HFF-Myc (cell line): ENCODE results near the gene TRIM33.

Experiments
- DNase-seq: peaks from one replicate; pipeline ENCODE4 v3.0.0-alpha.2; 2011; ENCODE audit warnings: low read depth; ENCODE audit errors: extremely low read depth
- H3K4me3 ChIP-seq: replicated peaks from 2 replicates; pipeline ENCODE4 v1.5.1; 2011; ENCODE audit warnings: low read depth, mild to moderate bottlenecking, control low read depth, low read length
- TF ChIP-seq, protein P1 (sequence below): IDR thresholded peaks from 2 replicates; pipeline ENCODE4 v1.5.1; 2012; ENCODE audit warnings: mild to moderate bottlenecking, low read depth, low read length, control low read depth; ENCODE audit errors: missing control alignments

Gene TRIM33

GRCh38 chr1:114462341-114462740 is 48.7 kb downstream of the TRIM33 start:
- TF ChIP-seq, protein P1, sequence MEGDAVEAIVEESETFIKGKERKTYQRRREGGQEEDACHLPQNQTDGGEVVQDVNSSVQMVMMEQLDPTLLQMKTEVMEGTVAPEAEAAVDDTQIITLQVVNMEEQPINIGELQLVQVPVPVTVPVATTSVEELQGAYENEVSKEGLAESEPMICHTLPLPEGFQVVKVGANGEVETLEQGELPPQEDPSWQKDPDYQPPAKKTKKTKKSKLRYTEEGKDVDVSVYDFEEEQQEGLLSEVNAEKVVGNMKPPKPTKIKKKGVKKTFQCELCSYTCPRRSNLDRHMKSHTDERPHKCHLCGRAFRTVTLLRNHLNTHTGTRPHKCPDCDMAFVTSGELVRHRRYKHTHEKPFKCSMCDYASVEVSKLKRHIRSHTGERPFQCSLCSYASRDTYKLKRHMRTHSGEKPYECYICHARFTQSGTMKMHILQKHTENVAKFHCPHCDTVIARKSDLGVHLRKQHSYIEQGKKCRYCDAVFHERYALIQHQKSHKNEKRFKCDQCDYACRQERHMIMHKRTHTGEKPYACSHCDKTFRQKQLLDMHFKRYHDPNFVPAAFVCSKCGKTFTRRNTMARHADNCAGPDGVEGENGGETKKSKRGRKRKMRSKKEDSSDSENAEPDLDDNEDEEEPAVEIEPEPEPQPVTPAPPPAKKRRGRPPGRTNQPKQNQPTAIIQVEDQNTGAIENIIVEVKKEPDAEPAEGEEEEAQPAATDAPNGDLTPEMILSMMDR = no peak
- no peak for DNase-seq
- H3K4me3 ChIP-seq = no peak overlapping the region

DNA sequence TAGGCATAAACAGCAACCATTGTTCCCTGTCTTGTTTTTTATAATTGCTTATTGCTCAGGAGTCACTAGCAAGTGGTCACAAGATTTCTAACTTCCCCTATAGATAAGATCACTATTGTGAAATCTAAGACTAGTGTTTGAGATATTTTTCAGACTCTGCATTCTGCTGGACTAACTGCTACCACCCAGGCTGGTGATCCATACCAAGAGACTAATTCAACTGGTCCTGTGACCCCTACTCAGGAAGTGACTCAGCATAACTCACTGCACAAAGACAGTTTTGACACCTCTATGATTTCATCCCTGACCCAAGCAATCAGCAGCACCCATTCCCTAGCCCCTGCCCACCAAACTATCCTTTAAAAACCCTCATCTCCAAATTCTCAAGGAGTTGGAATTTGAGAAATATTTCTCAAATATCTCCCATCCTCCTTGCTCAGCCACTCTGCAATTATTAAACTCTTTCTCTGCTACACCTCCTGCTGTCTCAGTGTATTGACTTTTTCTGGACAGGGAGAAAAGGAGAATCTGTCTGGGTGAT is 52.7 kb downstream of the TRIM33 start:
- no peak overlapping the region for H3K4me3 ChIP-seq
- DNase-seq = no peak
- TF ChIP-seq, protein P1 = no peak

DNA sequence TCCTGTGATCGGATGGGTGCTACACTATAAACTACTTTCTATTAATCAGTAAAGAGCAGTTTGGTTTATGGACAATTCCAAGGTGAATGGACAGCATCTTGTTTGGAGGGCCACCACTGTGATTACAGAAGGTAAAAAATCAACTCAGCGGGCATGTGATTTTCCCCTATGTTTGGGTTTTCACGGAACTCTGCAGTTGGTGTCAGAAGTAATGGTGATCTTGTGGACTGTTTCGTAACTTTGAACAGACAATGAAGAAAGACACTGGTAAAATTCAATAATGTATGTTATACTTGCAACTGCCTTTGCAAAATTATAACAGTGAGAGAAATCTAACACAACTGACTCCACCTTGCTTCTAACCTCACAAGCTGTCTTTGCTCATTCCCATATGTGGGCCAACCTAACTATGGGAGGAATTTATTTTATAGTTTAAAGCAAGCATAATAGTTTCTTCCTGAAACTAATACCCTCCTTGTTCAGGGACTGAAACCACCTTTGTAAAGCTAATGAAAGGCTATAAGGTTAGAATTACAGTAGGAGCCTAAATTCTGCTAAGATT is 53.2 kb downstream of the TRIM33 start:
- TF ChIP-seq, protein P1 = no peak
- no peak overlapping the region for H3K4me3 ChIP-seq
- DNase-seq = no peak

DNA sequence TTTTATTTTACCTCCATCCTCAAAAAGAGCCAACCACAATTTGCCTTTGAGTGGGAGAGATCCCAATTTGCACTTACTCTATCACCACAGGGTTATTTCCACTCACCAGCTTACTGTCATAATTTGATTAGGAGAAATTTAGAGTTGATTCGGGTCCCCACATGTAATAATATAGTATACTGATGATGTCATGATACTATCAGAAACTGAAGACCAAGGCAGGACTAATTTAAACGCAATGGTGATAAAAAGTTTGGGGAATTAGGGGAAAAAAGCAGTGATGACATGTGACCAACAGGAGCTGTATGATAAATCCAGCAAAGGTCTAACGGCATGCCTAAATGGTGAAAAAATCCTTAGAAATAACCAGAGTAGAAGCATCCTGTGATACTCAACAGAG is 54.4 kb downstream of the TRIM33 start:
- no peak for DNase-seq

GRCh38 chr1:114455102-114455785 is 55.8 kb downstream of the TRIM33 start:
- H3K4me3 ChIP-seq = no peak overlapping the region
- TF ChIP-seq, protein P1 = no peak
- no peak for DNase-seq

More for the DNA sequence above, 54.4 kb downstream of the TRIM33 start:
- H3K4me3 ChIP-seq = no peak overlapping the region
- TF ChIP-seq, protein P1 = no peak

DNA sequence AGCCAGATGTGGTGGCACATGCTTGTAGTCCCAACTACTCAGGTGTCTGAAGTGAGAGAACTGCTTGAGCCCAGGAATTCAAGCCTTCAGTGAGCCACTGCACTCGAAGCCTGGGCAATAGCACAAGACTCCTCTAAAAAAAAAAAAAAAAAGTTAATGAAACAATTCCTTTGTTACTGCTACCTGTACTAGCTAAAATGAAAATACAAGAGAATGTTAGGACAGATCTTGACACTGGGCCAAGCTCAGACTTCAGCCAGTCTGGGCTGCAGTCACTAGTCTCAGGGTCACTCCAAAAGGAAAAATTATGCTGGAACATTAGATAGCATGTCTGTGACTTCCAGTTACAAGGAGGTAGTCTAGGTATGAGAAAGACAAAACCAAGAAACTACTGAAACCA is 56.5 kb downstream of the TRIM33 start:
- DNase-seq = no peak

More for the DNA sequence above, 56.5 kb downstream of the TRIM33 start:
- H3K4me3 ChIP-seq = no peak overlapping the region
- TF ChIP-seq, protein P1 = no peak
